H7 (cell line): Measurements from ENCODE around the gene PI16. TPM values are rescaled to one million over a fixed set of nuclear protein-coding genes. Genes with fewer than 3 reads are reported as not detected.

Experiments used
- DNase-seq: peaks from one replicate; pipeline ENCODE4 v3.0.0; 2012
- H3K27me3 ChIP-seq: 2 replicates; pipeline ENCODE4 v1.6.0; 2011; ENCODE audit warnings: mild to moderate bottlenecking, low read length; ENCODE audit not compliant: control insufficient read depth, insufficient read depth
- H3K36me3 ChIP-seq: replicated peaks from 2 replicates; pipeline ENCODE4 v1.5.1; 2011; ENCODE audit warnings: low read length; ENCODE audit not compliant: control insufficient read depth, insufficient read depth
- H3K4me3 ChIP-seq: 2 replicates; pipeline ENCODE4 v1.5.1; 2011; ENCODE audit warnings: low read depth, mild to moderate bottlenecking, control low read depth, low read length, moderate library complexity; ENCODE audit not compliant: insufficient read depth
- total RNA-seq: library from RNA; depleted of rRNA; stranded (reverse); fragments of >200 nt; shearing (Covaris generic); gene quantifications from 2 replicates; pipeline ENCODE4 v1.2.3, GENCODE V29; 2014

PI16 gene
- total RNA-seq, 1 experiment from 2014 or later = not detected

DNA sequence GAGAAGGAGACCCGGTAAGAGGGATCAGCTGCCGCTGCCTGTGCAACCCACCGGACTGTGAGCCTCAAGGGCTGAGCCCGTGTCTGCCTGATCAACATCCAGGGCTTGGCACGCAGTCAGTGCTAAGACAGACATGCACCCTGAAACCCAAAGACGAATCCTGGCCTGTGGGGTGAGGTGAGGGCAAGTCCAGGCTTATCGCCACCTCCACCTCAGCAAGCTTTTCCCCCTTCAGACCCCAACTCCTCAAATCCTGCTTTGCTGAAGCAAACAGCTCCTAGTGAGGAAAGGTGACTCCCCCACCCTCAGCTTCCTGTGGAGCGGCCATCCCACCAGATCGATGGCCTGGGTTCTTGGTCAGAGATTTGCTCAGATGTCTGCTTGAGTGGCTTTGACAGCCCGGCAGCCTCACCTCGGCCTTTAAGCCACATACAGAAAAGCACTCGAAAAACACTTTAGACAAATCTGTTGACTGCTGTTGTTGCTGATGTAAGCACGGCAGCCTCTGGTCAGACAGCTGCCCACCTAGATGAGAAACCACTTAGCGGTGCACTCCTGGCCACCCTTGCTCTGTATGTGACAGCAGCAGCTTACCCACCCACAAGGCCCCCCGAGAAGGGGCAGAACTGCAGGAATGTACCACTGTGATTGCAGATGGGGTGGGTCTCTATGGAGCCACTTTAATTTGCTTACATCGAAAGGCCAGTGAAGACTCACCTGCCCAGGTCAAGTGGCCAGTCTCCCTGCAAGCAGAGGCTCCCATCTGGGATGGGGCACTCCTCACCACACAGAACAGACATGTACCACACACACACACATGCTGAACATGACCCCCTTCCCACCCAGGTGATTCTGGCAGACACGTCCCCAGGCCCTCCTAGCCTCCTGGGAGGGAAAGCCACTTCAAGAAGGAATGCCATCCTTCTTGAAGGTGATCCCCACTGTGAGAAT is 16.6 kb downstream of the PI16 start:
- H3K27me3 ChIP-seq = no peaks in the 10 kb centered on the region
- no peak overlapping the region for H3K4me3 ChIP-seq
- H3K36me3 ChIP-seq = peaks cover 63% of the 10 kb centered on the region
- no peak for DNase-seq

DNA sequence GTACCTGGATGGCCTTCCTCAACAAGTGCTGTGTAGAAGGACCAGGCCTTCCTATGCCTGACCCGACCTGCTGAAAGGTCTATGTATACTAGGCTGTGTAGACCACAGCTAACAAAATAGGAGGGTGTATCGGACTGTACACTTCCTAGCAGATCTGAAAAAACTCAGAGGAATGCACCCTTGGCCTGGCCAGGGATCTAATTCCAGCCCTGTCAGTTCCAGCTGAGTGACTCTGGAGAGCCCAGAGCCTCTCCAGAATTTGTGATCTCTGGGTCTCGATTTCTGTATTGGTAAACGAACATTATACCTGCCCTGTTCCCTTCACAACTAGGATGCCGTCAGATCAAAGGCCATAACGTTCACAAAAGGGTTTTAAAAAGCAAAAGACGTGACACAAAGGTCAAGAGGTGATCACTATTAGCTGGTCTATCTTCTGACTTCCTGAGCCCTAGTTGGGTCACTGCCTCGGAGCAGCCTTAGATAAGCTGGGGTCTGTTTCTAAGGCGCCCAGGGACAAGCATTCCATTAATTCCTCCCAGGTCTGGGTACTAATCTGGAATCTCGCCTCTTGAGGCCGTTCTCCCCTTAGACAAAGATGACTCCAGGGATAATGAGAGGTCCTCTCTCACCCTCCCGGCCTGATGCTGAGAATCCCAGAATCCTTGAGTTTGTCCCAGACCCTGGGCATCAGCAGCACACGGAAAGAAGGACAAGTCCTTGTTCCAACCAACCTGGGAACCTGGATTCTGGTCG is 17.6 kb downstream of the PI16 start:
- H3K4me3 ChIP-seq = no peak overlapping the region
- H3K27me3 ChIP-seq = no peaks in the 10 kb centered on the region
- H3K36me3 ChIP-seq = peaks cover 73% of the 10 kb centered on the region
- DNase-seq = no peak

DNA sequence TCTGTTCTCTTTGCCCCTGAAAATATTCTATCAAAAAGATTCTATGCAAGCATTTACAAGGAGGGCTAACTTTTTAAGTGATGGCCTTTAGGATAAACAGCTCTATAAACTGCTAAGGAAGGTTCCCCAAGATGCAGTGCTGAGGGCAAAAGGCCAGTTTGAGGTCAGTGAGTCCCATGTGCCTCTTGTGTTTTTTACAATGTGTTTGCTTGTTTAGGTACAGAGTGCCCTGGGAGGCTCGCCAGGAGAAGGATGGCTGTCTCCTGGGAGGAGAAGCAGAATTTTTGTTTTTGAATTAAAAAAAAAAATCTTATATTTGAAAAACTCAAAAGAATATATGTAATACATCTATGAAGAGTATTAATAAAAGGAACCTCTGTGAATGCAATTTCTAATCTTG is 18.7 kb downstream of the PI16 start:
- H3K36me3 ChIP-seq = peaks cover 76% of the 10 kb centered on the region
- DNase-seq = no peak
- H3K27me3 ChIP-seq = no peaks in the 10 kb centered on the region
- no peak overlapping the region for H3K4me3 ChIP-seq

DNA sequence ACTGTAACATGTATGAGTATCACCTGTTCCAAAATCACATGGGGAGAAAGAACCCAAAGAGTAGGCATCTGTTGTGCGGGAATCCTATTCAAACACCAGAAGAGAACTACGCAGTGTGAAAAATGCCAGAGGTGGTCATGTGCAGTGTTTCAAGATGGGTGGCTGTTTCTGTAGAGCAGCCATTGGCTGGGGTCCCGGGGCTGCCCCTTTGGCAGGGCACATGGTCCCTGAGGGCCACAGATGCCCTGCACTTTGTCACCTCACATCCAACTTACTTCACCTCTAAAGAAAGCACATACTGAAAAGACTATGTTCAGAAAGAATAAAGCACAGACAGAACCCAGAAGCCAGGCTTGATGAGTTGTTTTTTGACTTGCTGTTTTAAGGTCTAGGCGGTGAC is 19.1 kb downstream of the PI16 start:
- H3K4me3 ChIP-seq = no peak overlapping the region
- DNase-seq = no peak
- peaks cover 78% of the 10 kb centered on the region for H3K36me3 ChIP-seq
- no peaks in the 10 kb centered on the region for H3K27me3 ChIP-seq

DNA sequence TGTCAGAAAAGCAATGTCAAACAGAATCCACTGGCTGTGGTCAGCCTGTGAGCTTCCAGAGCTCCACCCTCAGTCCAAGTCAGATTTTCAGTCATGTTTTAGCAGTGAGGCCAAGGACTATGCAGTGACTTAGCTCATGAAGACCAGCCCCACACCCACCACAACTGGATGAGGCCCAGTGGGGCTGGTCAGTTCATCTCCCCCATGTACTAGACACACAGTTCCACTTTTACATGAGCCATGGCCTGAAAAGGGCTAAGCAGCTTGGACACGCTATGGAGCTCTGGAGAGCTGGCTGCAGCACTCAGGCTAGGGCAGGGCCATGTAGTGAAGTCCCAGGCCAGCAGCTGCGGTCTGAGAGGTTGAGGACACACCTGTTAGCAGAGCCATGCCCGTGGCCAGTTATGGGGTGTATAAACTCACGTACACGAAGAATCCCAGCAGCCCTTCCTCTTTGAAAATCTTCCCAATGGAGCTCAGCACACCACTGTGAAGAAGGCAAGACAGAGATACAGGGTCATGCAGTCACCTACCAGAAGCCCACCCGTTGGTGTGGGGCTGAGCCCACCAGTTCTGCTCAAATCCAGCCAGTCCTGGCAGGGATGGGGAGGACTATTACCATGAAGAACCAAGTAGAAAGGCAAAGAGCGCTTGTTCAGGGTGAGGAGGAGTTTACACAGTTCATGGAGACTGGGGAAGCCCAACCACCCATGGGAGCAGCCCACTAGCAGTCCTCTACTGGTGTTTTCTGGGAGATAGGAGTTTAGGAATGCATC is 20.9 kb downstream of the PI16 start:
- H3K27me3 ChIP-seq = no peaks in the 10 kb centered on the region
- peaks cover 64% of the 10 kb centered on the region for H3K36me3 ChIP-seq
- no peak for DNase-seq
- H3K4me3 ChIP-seq = no peak overlapping the region

DNA sequence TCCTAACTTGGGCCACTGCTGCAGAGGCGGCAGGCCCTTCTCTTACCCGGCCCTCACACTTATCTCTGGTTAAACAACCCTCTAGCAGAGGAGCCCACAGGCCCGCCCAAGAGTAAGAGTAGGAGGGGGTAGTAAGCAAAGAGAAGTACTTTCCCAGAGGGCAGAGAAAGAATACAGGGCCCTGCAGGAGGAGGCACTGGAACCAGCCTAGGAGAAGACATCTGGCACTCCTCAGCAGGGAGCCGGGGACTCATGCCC is 21.4 kb downstream of the PI16 start:
- Histone ChIP-seq H3K36me3 (peaks cover 58% of the 10 kb centered on the region), H3K27me3 (no peaks in the 10 kb centered on the region), H3K4me3 (no peak overlapping the region)
- no peak for DNase-seq

DNA sequence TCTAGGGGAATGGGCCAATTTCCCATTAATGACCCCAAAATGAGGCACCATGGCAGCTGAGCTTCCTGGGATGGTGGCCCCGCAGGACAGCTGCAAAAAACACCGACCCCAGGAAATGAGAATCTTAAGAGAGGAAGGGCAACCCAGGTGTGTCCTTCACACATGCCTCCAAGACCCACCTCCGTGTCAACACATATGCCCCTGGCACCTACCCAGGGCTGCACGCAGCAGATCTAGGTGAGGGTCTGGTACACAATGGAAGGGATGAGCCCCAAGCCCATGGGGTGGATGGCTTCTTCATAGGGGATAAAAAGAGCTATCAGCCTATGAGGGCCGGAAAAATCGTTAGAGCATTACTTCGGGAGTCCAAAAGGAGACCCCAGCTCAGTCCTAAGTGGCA is 22.0 kb downstream of the PI16 start:
- Histone ChIP-seq H3K27me3 (no peaks in the 10 kb centered on the region), H3K4me3 (no peak overlapping the region), H3K36me3 (peaks cover 53% of the 10 kb centered on the region)
- DNase-seq = no peak

DNA sequence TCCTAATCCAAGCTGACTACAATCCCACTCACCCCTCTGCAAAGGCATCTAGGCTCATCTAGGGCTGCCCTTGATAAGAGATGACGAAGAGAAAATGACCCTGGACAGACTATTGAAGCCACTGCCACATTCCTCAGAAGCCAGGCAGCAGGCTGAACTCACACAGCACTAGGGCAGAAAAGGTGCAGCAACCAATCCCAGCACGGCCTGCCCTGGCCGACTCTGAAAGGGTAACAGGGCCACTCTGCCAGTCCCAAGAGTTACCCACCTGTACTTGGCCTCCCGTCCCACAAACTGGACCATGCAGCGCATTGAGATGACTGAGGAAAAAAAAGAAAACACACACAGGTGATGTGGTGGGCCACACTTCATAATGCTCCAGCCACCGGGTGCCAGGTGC is 22.4 kb downstream of the PI16 start:
- Histone ChIP-seq H3K4me3 (no peak overlapping the region), H3K36me3 (peaks cover 49% of the 10 kb centered on the region), H3K27me3 (no peaks in the 10 kb centered on the region)
- DNase-seq = no peak

DNA sequence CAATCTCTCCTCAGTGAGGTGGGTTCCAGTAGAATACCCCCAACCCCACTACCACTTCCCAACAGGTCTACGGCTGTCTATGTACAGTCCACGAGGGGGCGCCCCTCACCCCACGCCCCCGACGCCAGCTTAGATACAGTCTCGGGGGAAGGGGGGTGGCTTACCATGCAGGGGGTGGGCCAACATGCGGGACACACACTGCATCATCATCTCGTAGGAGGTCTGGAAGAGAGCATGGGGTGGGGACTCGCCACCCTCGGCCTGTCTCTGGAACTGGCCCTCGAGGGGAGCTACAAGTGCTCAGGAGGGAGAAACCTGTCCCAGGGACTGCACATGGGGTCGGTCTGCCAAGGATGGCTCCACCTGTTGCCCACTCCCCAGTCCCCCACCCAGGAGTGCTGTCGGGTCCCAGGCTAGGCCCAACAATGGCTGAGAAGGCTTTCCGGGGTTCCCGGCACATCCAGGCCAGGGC is 23.0 kb downstream of the PI16 start:
- H3K4me3 ChIP-seq = no peak overlapping the region
- DNase-seq = peak; percentile 92
- H3K36me3 ChIP-seq = peaks cover 47% of the 10 kb centered on the region
- H3K27me3 ChIP-seq = no peaks in the 10 kb centered on the region

DNA sequence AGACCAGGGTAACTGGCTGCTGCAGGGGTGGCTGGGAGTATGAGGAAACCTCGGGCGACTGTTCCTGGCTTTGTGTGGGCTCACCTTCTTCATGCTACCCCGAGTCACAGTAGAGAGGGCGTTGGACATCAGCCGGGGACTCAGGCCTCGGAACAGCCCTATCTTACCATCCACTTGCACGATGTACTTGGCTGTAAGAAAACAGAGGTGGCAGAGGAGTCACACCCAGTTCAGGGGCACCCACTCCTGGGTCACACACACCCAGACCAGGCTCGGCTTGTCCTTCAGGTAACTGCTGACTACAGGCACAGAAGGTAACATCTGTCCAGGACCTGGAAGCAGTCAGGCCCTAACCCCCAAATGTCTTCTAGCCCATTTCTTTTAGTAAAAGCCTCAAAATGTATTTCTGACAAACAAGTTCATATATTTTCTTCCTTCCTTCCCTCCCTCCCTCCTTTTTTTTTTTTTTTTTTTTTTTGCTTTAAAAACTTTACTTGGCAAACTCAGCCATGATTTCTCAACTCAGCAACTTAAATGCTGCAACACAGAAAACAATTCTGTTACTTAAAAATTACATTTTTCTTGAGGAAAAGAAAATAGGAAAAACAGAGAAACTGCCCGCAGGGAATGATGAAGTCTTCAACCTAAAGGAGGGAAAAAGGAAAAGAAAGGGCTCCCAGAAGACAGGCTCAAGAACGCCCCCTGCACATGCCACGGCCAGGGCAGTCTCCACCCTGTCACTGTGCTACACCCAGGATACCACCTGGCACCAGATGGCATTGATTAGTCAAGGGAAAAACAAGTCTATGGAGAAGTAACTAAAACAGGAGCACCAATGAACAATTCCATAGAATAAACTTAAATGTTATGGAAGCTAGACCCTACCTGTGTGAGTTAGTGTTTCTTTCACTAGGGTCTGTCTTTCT is 24.1 kb downstream of the PI16 start:
- Histone ChIP-seq H3K4me3 (no peak overlapping the region), H3K36me3 (peaks cover 38% of the 10 kb centered on the region), H3K27me3 (no peaks in the 10 kb centered on the region)
- no peak for DNase-seq

DNA sequence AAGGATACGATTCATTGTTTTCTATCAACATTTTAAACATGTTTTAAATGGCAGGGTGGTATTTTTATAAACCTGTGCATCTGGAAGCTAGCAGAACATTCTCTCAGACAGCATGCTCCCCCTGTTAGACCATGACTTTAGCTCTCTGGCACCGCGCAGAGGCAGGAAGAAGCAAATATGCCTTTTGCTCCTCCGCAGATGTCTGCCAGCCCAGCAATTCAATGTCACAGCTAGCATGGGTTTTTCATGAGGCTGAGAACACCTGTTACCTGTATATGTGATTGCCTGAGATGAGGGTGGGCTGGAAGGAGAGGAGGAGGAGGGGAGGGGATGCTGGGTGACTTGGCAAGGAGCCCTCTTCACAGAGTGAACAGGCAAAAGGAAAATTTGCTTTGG is 24.8 kb downstream of the PI16 start:
- DNase-seq = peak; percentile 65
- Histone ChIP-seq H3K27me3 (no peaks in the 10 kb centered on the region), H3K4me3 (no peak overlapping the region), H3K36me3 (peaks cover 36% of the 10 kb centered on the region)

DNA sequence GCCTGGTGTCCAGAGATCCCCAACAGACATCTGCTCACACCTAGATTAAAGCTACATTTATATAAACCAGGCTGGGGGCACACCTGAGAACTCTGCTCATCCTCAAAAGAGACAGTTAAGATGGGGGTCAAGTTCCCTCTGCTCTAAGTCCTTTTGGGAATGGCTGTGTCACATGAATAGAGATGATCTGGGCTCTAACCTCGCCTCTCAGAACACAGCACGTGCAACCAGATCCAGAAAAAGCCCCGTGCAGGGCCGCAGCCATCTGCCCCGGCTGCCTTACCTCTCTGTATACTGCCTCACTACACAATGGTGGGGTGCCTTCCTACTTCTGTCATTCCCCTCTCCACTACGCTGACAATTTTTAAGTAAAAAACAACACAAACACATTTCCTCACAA is 25.6 kb downstream of the PI16 start:
- Histone ChIP-seq H3K4me3 (no peak overlapping the region), H3K36me3 (peaks cover 30% of the 10 kb centered on the region), H3K27me3 (no peaks in the 10 kb centered on the region)
- no peak for DNase-seq

DNA sequence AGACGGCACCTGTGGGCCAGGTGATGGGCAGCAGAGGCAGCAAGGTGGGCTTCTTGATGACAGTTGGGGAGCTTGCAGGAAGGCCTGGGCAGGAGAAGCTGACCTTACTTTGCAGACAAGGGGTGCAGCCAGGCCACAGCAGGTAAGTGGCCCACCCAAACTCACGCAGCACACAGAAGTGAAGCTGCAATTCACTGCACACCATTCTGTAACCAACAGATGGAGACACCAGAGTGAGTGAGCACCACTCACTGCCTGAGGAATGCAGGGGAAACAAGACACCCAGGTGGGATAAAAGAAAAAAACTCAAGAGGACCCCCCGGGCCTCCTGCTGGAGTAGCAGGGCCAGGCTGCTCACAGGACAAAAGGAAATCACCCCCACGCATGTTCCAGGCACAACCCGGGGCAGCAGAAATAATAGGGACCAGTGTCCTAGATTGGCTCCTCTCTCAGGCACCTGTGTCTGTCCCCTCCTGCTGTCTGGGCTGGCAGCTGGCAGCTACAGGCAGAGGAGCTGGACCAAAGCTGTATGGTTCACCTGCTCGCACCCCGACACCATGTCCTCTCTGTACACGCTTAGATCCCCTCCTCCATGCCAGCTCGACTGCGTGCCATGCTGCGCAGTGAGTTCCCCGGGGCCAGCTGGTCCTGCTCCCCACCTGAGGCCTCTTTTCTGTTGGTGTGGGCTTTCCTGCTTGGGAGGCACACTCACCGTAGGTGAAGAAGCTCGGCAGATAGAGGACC is 26.5 kb downstream of the PI16 start:
- DNase-seq = peak; percentile 87
- Histone ChIP-seq H3K27me3 (no peaks in the 10 kb centered on the region), H3K4me3 (no peak overlapping the region), H3K36me3 (peaks cover 23% of the 10 kb centered on the region)
